HG03432 (cell line): ENCODE measurements around the gene HYAL1.
"Not testable (repeated sequence)": the region's sequence is repeated elsewhere in the genome, so short reads cannot be mapped to it uniquely, and the experiment has no call there.

Experiments
- ATAC-seq: cut with Tn5 transposase; IDR thresholded peaks from one replicate; pipeline ENCODE4 v1.9.1; 2021; ENCODE audit warnings: mild to moderate bottlenecking, moderate library complexity; ENCODE audit not compliant: unreplicated experiment

The HYAL1 gene

DNA sequence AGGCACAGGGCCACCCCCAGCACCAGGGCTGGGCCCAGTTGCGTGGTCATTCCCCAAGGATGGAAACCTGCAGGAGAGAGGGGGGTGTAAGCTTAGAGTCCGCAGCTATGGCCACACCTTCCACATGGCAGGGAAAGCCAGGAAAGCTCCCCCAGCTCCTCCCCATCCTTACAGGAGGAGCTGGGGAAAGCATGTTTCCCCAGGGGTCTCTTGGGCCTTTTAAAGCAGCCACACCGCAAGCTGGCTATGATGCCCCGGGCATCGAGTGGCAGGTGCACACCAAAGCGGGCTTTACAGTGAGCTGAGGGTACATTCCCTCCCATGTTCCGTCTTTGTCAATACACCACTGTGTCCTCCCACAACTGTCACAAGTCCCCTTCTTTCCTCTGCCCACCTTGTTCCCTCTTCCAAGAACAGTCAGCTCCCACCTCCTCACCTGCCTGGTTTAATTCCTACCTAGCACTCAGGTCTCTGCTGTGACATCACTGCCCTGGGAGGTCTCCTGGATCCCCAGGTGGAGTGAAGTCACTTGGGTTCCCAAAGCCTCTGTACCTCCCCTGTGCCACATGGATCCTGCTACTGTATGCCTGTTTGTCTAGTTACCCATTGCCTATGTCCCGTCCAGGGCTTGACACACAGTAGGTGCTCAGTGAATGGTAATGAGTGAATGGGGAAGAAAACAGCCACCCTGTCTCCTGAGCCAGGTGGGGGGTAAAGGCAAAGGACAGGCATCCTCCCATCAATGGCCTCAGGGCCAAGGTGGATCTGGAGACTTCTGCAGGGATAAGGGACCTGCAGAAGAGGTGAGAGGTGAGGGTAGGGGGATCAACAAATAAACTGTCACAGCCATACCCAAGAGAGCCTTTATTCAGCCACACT lies 7.6 kb downstream of the HYAL1 start:
- ATAC-seq: no peak

GRCh38 chr3:50294492-50295403 lies 8.6 kb downstream of the HYAL1 start:
- no peak for ATAC-seq

GRCh38 chr3:50294089-50294488 lies 9.3 kb downstream of the HYAL1 start:
- ATAC-seq: no peak

DNA sequence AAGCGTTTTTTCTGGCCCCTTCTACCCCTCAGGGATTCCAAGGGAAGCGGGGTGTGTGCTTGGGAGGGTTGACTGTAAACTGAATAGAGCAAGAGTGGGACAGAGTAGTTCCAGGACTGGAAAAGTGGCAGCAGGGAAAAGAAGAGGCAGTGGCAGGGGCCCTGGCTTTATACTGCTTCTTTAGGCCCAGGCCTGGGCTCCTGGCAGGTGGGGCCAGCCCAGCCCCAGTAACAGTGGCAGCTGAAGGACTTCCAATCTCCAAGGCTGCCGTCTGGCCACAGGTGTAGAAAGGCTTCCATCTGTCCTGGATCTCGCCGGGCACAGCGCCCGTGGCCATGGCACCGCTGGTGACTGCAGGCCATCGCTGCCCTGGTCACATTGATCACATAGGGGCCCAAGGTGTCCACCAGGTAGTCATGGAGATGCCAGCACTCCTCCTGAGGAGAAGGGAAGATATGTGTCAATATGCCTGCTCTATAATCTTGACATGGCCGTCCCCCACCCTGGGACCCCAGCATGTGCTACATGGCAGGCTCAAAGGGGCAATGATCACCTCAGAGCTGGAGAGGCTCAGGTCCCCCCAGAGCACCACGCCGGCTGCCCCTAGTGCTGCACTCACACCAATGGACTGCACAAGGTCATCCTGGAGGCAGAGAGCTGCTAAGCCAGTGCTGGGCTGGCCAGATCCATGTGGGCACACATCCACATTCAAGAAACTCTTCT lies 10.1 kb downstream of the HYAL1 start:
- ATAC-seq: no peak

DNA sequence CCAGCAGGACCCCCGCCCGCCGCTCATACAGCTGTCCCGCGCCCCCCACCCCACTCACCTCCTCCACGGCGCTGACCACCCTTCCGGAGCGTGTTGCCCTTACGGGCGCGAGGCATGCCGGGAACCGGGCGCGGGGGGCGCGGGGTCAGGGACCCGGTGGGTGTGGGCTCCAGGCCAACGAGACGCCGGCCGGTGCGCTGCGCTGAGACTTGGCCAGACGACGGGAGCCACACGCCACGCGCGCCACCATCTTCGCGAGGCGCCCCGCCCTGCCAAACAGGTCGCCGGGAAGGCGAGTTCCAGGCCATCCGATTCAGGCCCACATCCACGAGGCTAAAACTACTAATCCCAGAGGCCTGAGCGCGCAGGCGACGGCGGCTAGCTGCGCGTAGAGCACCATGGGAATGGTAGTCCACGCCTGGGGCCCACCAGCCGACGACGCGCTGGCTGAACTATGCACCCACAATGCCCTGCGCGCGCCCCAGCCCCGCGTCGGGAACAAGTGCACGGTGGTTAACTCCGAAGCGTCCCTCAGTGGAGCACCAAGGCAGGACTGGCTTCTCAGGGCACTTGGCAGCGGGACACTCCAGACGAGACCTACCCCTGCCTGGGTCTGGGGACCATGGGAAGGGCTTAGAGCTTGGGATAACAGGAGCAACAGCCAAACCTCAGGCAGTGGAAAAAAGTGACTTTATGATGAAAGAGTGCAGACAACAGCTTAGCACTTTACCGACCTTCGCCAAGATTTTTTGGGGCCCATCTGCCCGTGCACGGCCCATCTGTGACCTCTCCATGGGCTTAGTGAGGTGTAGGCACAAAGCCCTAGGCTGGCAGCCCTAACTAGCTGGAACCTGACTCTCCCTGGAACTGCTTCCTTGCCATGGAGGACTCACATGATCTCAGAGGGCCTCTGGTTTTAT lies 11.0 kb downstream of the HYAL1 start, which contains the start of gene IFRD2:
IFRD2 (minus strand) TSS at position 271 of the 920 bp plus-strand sequence; CDS start at position 116, 155 bp downstream.
- peak; percentile 93 for ATAC-seq

DNA sequence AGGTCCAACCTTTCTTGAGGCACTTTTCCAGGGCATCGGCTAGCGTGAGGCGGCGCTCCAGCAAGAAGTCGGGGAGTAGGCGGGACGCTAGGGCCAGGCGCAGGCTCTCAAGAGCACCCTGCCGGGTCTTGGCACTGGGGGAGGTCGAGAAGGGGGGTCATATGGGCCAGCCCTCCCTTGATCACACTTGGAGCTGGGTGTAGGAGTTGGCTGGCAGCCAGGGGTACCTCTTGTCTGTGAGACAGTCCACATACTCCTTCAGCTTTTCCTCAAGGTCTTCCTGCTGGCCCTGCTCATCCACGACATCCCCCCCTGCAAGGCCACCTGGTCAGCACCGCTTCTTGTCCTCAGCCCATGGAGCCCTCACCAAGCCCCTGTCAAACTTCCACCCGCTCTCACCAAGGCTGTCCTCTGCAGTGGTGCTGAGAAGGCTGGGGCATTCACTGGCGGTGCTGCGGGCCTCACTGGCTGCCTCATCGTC lies 13.2 kb downstream of the HYAL1 start:
- no peak for ATAC-seq

DNA sequence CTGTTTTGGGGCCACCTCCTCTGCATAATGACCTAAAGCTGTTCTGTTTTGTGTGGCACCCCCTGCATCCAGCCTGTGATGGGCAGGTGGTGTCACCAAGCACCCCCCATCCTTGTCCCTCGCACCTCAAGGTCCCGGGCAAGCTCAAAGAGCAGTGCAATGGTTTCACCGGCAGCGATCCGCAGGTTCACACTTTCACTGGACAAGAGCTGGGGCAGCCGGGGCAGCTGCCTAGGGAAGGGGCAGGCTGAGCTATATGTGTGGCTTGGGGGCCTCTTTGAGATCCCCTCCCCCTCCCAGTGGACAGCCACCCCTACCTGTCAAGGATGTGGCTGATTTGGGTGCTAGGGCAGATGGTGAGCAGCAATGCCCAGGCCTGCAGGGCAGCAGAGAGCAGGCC lies 14.2 kb downstream of the HYAL1 start:
- ATAC-seq: no peak

DNA sequence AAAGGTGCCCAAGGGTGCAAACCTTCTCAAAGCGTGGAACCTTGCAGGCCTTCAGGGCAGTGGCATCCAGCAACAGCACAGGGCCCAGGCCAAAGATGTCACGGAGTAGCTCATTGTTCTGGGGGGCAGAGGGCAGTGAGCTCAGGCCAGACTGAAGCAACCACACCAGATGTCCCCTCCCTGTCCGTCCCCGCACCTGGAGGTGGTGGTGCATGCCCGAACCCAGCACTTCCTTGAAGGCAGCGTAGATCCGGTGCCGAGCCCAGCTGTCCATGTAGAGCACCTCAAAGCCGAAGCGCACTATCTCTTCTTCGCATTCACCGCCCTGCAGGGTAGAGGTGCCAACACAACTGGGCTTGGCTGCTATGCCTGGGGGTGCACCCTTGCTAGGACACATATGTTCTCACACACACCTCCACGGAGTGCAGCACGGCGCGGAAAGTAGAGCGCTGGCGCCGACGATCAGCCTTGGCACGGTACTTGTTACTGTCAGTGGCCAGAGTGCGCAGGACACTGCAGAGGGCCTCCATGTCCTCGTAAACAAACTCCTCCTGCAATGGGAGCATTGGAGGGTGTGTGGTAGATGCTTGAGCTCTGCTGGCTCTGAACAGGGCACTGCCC lies 14.9 kb downstream of the HYAL1 start:
- no peak for ATAC-seq

GRCh38 chr3:50287262-50287661 lies 16.1 kb downstream of the HYAL1 start:
- ATAC-seq: no peak

DNA sequence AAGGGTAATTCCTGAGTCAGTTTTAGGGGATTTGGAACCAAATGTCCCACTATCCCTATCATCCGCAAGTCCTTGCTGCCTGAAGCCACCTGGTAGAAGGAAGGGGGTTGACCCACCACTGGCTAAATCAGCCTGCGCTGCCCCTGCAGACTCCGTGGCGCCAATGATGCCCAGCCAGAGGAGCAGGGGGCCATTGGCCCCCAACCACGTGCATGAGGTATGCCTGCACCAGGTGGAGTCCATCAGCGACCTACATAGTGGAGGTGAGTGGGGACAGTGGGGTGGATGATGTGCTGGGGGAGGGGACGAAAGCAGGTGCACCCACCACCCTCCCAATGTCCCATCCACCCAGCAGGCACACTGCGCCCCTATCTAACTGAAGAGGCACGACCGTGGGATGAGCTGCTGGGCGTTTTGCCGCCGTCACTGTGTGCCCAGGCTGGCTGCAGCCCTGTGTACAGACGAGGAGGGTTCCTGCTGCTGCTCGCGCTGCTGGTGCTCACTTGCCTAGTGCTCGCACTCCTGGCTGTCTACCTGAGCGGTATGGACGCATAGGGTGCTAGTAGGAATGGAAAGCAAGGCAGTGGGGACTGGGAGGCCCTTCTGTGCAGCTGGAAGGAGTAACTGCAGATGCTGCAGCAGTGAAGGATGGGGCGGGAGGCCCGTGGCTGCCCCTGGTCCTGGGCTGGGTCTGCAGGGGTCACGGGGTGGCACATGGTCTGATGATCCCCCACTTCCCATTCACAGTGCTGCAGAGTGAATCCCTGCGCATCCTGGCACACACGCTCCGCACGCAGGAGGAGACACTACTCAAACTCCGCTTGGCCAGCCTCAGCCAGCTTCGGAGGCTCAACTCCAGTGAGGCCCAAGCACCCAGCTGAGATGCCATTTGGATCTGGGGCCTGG lies 16.8 kb downstream of the HYAL1 start:
- ATAC-seq: no peak

- ATAC-seq: not testable (repeated sequence)
These were observed 19.3 kb downstream of the HYAL1 start for GRCh38 chr3:50284121-50284520.

DNA sequence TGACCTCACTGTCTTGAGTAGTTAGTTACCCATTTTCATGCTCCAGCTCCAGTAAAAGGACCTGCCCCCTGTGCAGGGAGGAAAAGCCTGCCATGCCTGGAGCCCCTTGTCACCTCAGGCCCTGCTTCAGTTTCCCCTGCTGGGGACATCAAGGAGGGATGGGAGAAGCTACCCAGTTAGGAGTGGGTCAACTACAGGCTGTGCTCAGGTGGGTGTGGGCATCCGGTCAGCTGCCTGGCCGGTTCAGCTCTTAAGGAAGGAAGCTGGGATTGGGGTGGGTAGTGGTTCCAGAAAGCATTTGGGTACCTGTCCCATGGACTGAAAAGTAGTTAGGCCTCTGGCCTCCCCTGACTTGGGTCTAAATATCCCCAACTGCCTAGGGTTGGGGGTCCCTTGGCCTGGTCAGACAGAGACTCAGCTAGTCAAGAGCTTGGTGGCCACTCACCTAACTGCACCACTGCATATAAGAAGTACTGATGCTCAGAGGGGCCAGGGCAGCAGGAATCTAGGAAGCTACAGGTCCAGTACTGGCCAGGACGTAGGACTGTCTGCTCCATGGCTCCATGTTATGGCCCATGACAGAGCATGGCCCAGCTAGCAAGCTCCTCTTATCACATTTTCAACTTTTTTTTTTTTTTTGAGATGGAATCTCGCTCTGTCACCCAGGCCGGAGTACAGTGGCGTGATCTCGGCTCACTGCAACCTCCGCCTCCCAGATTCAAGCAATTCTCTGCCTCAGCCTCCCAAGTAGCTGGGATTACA lies 23.9 kb downstream of the HYAL1 start:
- no peak for ATAC-seq

DNA sequence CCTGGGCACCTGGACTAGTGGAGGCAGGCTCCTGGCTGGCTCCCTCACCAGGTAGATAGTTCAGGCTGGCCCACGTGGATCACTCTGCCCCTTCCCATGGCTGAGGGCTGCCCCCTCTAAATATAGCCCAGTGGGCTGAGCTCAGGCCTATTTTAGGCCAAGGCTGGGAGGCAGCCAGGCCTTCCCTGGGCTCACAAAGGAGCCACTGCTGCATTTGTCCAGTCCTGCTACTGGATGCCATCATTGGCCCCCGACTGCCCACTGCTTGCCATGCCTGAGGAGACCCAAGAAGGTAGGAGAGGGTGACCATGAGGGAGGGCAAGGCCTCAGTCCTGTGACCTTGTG lies 24.5 kb downstream of the HYAL1 start, which contains the start of gene LSMEM2:
LSMEM2 (plus strand) TSS at position 208 of the 345 bp plus-strand sequence; CDS start at position 235, 27 bp downstream.
- ATAC-seq: no peak

GRCh38 chr3:50278123-50278879 lies 25.1 kb downstream of the HYAL1 start:
- ATAC-seq: no peak

DNA sequence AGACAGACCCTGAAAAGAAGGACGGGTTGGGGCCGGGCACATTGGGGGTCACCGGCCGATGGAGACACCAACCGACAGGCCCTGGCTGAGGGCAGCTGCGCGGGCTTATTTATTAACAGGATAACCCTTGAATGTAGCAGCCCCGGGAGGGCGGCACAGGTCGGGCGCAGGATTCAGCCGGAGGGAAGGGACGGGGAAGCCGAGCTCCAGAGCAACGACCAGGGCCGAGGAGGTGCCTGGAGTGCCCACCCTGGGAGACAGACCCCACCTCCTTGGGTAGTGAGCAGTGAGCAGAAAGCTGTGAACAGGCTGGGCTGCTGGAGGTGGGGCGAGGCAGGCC lies 26.6 kb downstream of the HYAL1 start:
- ATAC-seq: no peak

DNA sequence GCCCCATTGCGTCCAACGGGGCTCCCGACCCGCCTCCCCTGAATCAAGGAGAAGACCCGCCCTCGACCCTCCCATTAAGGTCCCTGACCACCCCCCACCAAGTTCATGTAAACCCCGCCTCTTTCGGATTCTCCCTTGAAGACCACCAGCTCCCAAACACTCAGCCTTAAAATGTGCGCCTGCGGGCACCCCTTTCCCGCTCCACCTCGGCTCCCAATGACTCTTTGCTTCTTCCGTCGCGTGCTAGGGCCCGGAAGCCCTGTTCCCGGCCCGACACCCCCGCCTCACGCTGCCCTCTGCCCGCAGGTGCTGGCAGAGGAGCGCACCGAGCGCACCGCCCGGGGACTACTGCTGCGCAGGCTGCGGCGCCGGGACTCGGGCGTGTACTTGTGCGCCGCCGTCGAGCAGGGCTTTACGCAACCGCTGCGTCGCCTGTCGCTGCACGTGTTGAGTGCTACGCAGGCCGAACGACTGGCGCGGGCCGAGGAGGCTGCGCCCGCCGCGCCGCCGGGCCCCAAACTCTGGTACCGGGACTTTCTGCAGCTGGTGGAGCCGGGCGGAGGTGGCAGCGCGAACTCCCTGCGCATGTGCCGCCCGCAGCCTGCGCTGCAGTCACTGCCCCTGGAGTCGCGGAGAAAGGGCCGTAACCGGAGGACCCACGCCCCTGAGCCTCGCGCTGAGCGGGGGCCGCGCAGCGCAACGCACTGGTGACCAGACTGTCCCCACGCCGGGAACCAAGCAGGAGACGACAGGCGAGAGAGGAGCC lies 27.2 kb downstream of the HYAL1 start:
- ATAC-seq: no peak
